IMR-90 (cell line): ENCODE measurements around the gene LTBP1. TPM values are rescaled to one million over a fixed set of nuclear protein-coding genes. Genes with fewer than 3 reads are reported as not detected.

Source experiments
- ATAC-seq: fragments of 200-7000 bp; cut with Tn5 transposase; 2 replicates; pipeline ENCODE4 v1.9.1; 2020; ENCODE audit warnings: low read depth, mild to moderate bottlenecking, moderate library complexity
- BruUV-seq: library from RNA; stranded (reverse); fragments of 400-500 nt; replicated peaks from 2 replicates; lab custom pipeline; 2021; lab: Mats Ljungman, UMichigan
- CTCF ChIA-PET: fragments of 300-600 bp; formaldehyde crosslinking; extraction: SDS; loops from one replicate; lab custom pipeline; 2021; ENCODE audit warnings: antibody characterized with exemption; lab: Yijun Ruan, JAX
- POLR2A ChIA-PET: fragments of 300-600 bp; sonication (Branson Sonifier 250); formaldehyde crosslinking; loops from one replicate; lab custom pipeline; 2022; ENCODE audit warnings: antibody characterized with exemption; ENCODE audit not compliant: unreplicated experiment; lab: Charles Lee
- DNase-seq: peaks from one replicate; pipeline ENCODE4 v3.0.0; 2013
- H2AFZ ChIP-seq: replicated peaks from 2 replicates; pipeline ENCODE3; 2013; ENCODE audit warnings: low read length, mild to moderate bottlenecking; ENCODE audit not compliant: poor library complexity
- H2AK5ac ChIP-seq: 2 replicates; pipeline ENCODE4 v1.6.1; 2013; ENCODE audit warnings: low read depth, low read length, inconsistent platforms
- H2AK9ac ChIP-seq: replicated peaks from 2 replicates; pipeline ENCODE3; 2013; ENCODE audit warnings: mild to moderate bottlenecking, low read depth, low read length, moderate library complexity; ENCODE audit not compliant: poor library complexity
- H2BK120ac ChIP-seq: 2 replicates; pipeline ENCODE4 v1.6.1; 2013; ENCODE audit warnings: low read depth, low read length, inconsistent platforms
- H2BK15ac ChIP-seq: 3 replicates; pipeline ENCODE4 v1.6.1; 2013; ENCODE audit warnings: low read depth, low read length, inconsistent platforms
- H2BK20ac ChIP-seq: 2 replicates; pipeline ENCODE4 v1.6.1; 2013; ENCODE audit warnings: low read depth, mild to moderate bottlenecking, inconsistent platforms, low read length, moderate library complexity
- H2BK5ac ChIP-seq: 2 replicates; pipeline ENCODE4 v1.6.1; 2013; ENCODE audit warnings: mild to moderate bottlenecking, low read depth, low read length, inconsistent platforms; ENCODE audit not compliant: poor library complexity, severe bottlenecking
- H3K14ac ChIP-seq: replicated peaks from 2 replicates; pipeline ENCODE4 v1.6.1; 2013; ENCODE audit warnings: low read depth, low read length, inconsistent platforms
- H3K18ac ChIP-seq: 2 replicates; pipeline ENCODE4 v1.6.1; 2013; ENCODE audit warnings: low read depth, low read length, control low read depth
- H3K23ac ChIP-seq: 2 replicates; pipeline ENCODE4 v1.6.1; 2013; ENCODE audit warnings: low read depth, low read length, inconsistent platforms
- H3K27ac ChIP-seq: 2 replicates; pipeline ENCODE4 v1.5.1; 2013; ENCODE audit warnings: mild to moderate bottlenecking, control low read depth, low read length; ENCODE audit not compliant: insufficient read depth
- H3K27me3 ChIP-seq: 2 replicates; pipeline ENCODE4 v1.6.1; 2013; ENCODE audit warnings: low read length; ENCODE audit not compliant: control insufficient read depth, insufficient read depth
- H3K36me3 ChIP-seq: 2 replicates; pipeline ENCODE4 v1.6.1; 2013; ENCODE audit warnings: low read length, mixed read lengths; ENCODE audit not compliant: control insufficient read depth, insufficient read depth
- H3K4ac ChIP-seq: 2 replicates; pipeline ENCODE4 v1.6.1; 2013; ENCODE audit warnings: low read depth, low read length, inconsistent platforms
- H3K4me1 ChIP-seq: 2 replicates; pipeline ENCODE4 v1.6.1; 2013; ENCODE audit warnings: low read length, mixed read lengths; ENCODE audit not compliant: control insufficient read depth, insufficient read depth
- H3K4me2 ChIP-seq: 2 replicates; pipeline ENCODE4 v1.6.1; 2013; ENCODE audit warnings: low read depth, mild to moderate bottlenecking, control low read depth, low read length, moderate library complexity
- H3K4me3 ChIP-seq: 2 replicates; pipeline ENCODE4 v1.5.1; 2013; ENCODE audit warnings: low read depth, mild to moderate bottlenecking, control low read depth, low read length, moderate library complexity; ENCODE audit not compliant: insufficient read depth
- H3K56ac ChIP-seq: 2 replicates; pipeline ENCODE4 v1.6.1; 2013; ENCODE audit warnings: low read length, inconsistent platforms; ENCODE audit not compliant: insufficient read depth; ENCODE audit errors: extremely low read depth
- H3K79me1 ChIP-seq, 2 experiments: 2 replicates each; pipeline ENCODE4 v1.6.1; 2013; ENCODE audit warnings: low read length in 2 of 2, inconsistent platforms in 1 of 2, low read depth in 1 of 2
- H3K9ac ChIP-seq: 2 replicates; pipeline ENCODE4 v1.6.1; 2013; ENCODE audit warnings: low read depth, low read length, control low read depth
- H3K9me1 ChIP-seq: 2 replicates; pipeline ENCODE4 v1.6.1; 2013; ENCODE audit warnings: low read length, inconsistent platforms; ENCODE audit not compliant: insufficient read depth
- H3K9me3 ChIP-seq: 2 replicates; pipeline ENCODE4 v1.6.1; 2013; ENCODE audit warnings: low read length; ENCODE audit not compliant: control insufficient read depth, insufficient read depth
- H4K20me1 ChIP-seq: 2 replicates; pipeline ENCODE4 v1.6.1; 2013; ENCODE audit warnings: low read length, inconsistent platforms; ENCODE audit not compliant: insufficient read depth
- H4K5ac ChIP-seq: 2 replicates; pipeline ENCODE4 v1.6.1; 2013; ENCODE audit warnings: mild to moderate bottlenecking, low read depth, low read length, control low read depth
- H4K8ac ChIP-seq, 2 experiments: 2 replicates each; pipeline ENCODE4 v1.6.1; 2013; ENCODE audit warnings: low read depth in 2 of 2, low read length in 2 of 2, control low read depth in 1 of 2, inconsistent platforms in 1 of 2
- H4K91ac ChIP-seq: 2 replicates; pipeline ENCODE4 v1.6.1; 2013; ENCODE audit warnings: low read depth, low read length, inconsistent platforms; ENCODE audit not compliant: insufficient read depth
- BHLHE40 ChIP-seq: fragments of 150-350 bp; IDR thresholded peaks from 2 replicates; pipeline ENCODE4 v1.6.1; 2016; ENCODE audit warnings: mild to moderate bottlenecking, low read depth, low read length
- CEBPB ChIP-seq: IDR thresholded peaks from 2 replicates; pipeline ENCODE4 v1.6.1; 2012; ENCODE audit warnings: low read depth, low read length, improper control_type of control experiment
- CHD1 ChIP-seq: IDR thresholded peaks from 2 replicates; pipeline ENCODE4 v1.6.1; 2012; ENCODE audit warnings: low read depth, low read length, improper control_type of control experiment
- CTCF ChIP-seq: conservative IDR thresholded peaks from 2 replicates; pipeline ENCODE4 v1.5.1; 2012; ENCODE audit warnings: mild to moderate bottlenecking, low read depth, low read length, improper control_type of control experiment
- ELK1 ChIP-seq: fragments of 150-350 bp; IDR thresholded peaks from 2 replicates; pipeline ENCODE4 v1.6.1; 2016; ENCODE audit warnings: low read depth, mild to moderate bottlenecking, low read length, moderate library complexity, borderline replicate concordance
- FOS ChIP-seq: fragments of 150-350 bp; IDR thresholded peaks from 2 replicates; pipeline ENCODE4 v1.6.1; 2016; ENCODE audit warnings: low read depth, low read length
- MAZ ChIP-seq: IDR thresholded peaks from 2 replicates; pipeline ENCODE4 v1.6.1; 2012; ENCODE audit warnings: low read depth, mild to moderate bottlenecking, low read length, improper control_type of control experiment, moderate library complexity, borderline replicate concordance
- NFE2L2 ChIP-seq: fragments of 150-350 bp; IDR thresholded peaks from 2 replicates; pipeline ENCODE4 v1.6.1; 2016; ENCODE audit warnings: low read depth, mild to moderate bottlenecking, low read length
- POLR2A ChIP-seq: IDR thresholded peaks from 2 replicates; pipeline ENCODE4 v1.6.1; 2012; ENCODE audit warnings: mild to moderate bottlenecking, low read depth, low read length
- RAD21 ChIP-seq: IDR thresholded peaks from 2 replicates; pipeline ENCODE4 v1.6.1; 2012; ENCODE audit warnings: low read length, improper control_type of control experiment
- RCOR1 ChIP-seq: IDR thresholded peaks from 2 replicates; pipeline ENCODE4 v1.6.1; 2012; ENCODE audit warnings: mild to moderate bottlenecking, low read length, improper control_type of control experiment; ENCODE audit not compliant: insufficient replicate concordance
- RFX5 ChIP-seq: IDR thresholded peaks from 2 replicates; pipeline ENCODE4 v1.8.0; 2012; ENCODE audit warnings: low read depth, mild to moderate bottlenecking, low read length, moderate library complexity
- SMC3 ChIP-seq: fragments of 150-350 bp; IDR thresholded peaks from 2 replicates; pipeline ENCODE4 v1.6.1; 2016; ENCODE audit warnings: low read depth, mild to moderate bottlenecking, antibody characterized with exemption, low read length, moderate library complexity
- USF2 ChIP-seq: fragments of 150-350 bp; IDR thresholded peaks from 2 replicates; pipeline ENCODE4 v1.6.1; 2017; ENCODE audit warnings: mild to moderate bottlenecking, antibody characterized with exemption, low read length, low read depth
- WGBS, 2 experiments: methylation state at CpG; one replicate each; pipeline versions ENCODE4 v1.1.5 to v1.1.7; 2013; ENCODE audit warnings: missing lambda C conversion rate in 2 of 2; ENCODE audit not compliant: insufficient read length in 1 of 2; ENCODE audit errors: extremely low coverage in 2 of 2; 5-methylcytosine and 5-hydroxymethylcytosine counted together
- dilution Hi-C: fragments of 300-500 bp; cut with HindIII; formaldehyde crosslinking; loops from one replicate; pipeline ENCODE4 v1.14.3; 2018; ENCODE audit warnings: low sequenced_read_pairs; ENCODE audit not compliant: unreplicated experiment
- in situ Hi-C: fragments of 300-500 bp; cut with MboI; formaldehyde crosslinking; loops from 3 replicates; pipeline ENCODE4 v1.14.3; 2019; ENCODE audit warnings: low sequenced_read_pairs, inconsistent platforms, mixed read lengths
- intact Hi-C: fragments of 100-400 bp; cut with micrococcal nuclease; formaldehyde crosslinking; loops from 2 replicates; pipeline ENCODE4 v1.10.0; 2022
- polyA plus RNA-seq, 3 experiments: library from polyadenylated mRNA; depleted of rRNA; stranded (reverse); fragments of >200 nt; gene quantifications; 2 replicates each; pipeline ENCODE4 v1.2.3, GENCODE V29; 2012; ENCODE audit warnings: low replicate concordance in 1 of 3
- total RNA-seq: library from RNA; depleted of rRNA; stranded (reverse); fragments of >200 nt; gene quantifications from 2 replicates; pipeline ENCODE4 v1.2.3, GENCODE V29; 2012

Gene LTBP1
- total and polyA plus RNA-seq, 2 of the 4 experiments (the other 2 are of a cell fraction), result 235 to 326 TPM

- in situ Hi-C loops, result no loop called here
- Histone ChIP-seq H3K4me3 (no peak overlapping the region), H3K4me2 (no peak overlapping the region), H2BK5ac (peak overlapping the region; percentile 47), H3K9ac (no peak overlapping the region), H4K8ac (peak overlapping the region in 1 of 2 experiments; percentile 15; a peak in 1 of 4 replicates), H2AK5ac (peak overlapping the region; percentile 48; the same call in 1 of the 2 replicates), H3K14ac (no peak overlapping the region), H3K56ac (no peak overlapping the region), H3K9me3 (no peaks in the 10 kb centered on the region), H3K36me3 (peaks cover 43% of the 10 kb centered on the region), H2BK15ac (no peak overlapping the region), H2AK9ac (no peak overlapping the region), H3K18ac (no peak overlapping the region), H3K79me1 (peaks cover 18 to 19% of the 10 kb centered on the region in 2 experiments), H3K23ac (no peak overlapping the region), H2BK120ac (no peak overlapping the region), H2AFZ (no peak overlapping the region), H4K5ac (no peak overlapping the region), H4K20me1 (no peaks in the 10 kb centered on the region), H4K91ac (no peak overlapping the region), H3K27ac (no peak overlapping the region), H3K4ac (no peak overlapping the region), H2BK20ac (no peak overlapping the region), H3K27me3 (no peaks in the 10 kb centered on the region), H3K4me1 (no peaks in the 10 kb centered on the region; the same call in 1 of the 2 replicates), H3K9me1 (no peaks in the 10 kb centered on the region)
- ChIA-PET CTCF (interaction anchor here (1.0 kb wide), 1 partner anchor 30 kb away, joined by 6 read pairs; no protein-coding TSS in a partner anchor), POLR2A (no interaction called here)
- intact Hi-C loops, result no loop called here
- dilution Hi-C loops, result no loop called here
- DNase-seq, result no peak
- ATAC-seq, result no peak
- no CpG with 5 or more reads among the region's 9 CpGs for WGBS, 2 experiments
- TF ChIP-seq USF2 (no peak), NFE2L2 (no peak), MAZ (no peak), CTCF (no peak), RAD21 (no peak), RFX5 (no peak), RCOR1 (no peak), ELK1 (no peak), SMC3 (no peak), FOS (no peak), CHD1 (no peak), CEBPB (no peak), BHLHE40 (no peak), POLR2A (no peak)
- no TSS peak for BruUV-seq
Observed at GRCh38 chr2:33365264-33365970, 418.7 kb downstream of the LTBP1 start.
